Stimulated activated CD8-positive, alpha-beta memory T cell treated with anti-CD3 and anti-CD28 coated beads, Interleukin-4, amount 100 ng/mL, for 48 hours (primary cell): ENCODE data around the gene MYH4.

ENCODE experiments used
- DNase-seq: peaks from one replicate; pipeline ENCODE4 v3.0.0-alpha.2; 2020

MYH4 gene

DNA sequence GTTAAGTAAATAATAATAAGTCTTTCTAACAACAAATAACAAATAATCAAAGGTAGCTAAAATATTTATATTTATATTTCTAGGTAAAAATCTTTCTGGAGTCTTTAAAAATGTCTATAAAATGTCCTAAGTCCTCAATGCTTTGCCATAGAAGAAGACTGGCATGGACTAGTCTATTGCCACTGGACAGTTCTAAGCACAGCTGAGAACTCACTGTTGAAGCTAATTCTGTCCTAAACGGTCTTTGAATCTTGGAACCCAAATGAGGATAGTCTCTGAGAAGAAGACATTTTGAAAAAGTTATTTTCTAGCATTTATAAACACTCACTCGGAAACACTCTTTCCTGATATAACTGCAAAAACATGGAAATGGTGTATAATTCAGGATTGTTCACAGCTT is 48.1 kb downstream of the MYH4 start:
- no peak for DNase-seq

DNA sequence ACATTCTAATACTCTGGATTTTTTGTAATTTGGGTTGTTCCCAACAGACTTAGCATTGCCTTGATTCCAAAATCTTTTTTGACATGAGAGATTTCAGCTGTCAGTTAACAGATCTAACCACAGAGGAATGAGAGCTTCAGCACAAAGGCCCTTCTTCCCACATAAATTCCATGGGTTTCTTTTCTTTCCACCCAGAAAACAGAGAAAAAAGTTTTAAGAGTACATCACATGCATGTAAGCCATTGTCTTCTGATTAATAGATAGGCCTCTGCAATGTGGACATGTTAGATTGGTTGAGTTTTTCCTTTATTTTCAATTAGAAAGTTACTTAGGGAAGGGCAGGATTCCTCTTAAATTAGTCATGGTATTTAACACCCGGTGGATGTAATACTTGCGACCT is 48.5 kb downstream of the MYH4 start:
- DNase-seq: no peak

DNA sequence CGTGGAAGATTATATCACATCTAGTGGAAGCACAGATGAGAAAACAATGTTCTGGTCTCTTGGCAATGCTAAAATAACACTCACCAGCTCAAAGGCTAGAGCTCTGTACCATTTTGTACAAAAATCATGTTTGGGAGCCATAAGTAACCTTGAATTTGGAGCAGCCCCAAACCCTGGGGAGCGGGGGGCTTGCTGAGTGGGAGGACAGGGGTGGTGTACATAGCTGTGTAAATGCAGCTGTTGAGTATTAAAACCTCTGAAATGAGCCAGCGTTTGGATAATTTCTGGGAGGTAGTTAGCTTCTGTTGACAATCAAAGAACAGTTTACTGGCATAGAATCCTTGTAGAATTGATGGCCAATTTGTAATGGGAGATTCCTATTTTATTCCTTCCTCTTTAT is 51.9 kb downstream of the MYH4 start:
- no peak for DNase-seq

DNA sequence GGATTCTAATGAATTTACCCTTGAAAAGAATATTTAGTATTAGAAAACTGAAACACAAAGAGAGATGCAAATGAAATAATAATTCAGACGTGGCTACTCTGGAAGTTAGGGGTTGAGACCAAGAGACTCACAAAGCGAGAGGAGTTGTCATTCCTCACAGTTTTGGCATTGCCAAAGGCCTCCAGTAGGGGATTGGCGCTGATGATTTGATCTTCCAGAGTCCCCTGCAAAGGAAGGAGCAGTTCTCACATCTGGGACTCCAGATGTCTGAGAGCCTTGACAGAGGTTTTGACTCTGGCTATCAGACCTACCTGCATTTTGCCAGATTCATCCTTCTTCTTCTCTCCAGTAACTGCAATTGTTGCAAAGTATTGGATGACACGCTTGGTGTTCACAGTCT is 54.2 kb downstream of the MYH4 start:
- DNase-seq: no peak

DNA sequence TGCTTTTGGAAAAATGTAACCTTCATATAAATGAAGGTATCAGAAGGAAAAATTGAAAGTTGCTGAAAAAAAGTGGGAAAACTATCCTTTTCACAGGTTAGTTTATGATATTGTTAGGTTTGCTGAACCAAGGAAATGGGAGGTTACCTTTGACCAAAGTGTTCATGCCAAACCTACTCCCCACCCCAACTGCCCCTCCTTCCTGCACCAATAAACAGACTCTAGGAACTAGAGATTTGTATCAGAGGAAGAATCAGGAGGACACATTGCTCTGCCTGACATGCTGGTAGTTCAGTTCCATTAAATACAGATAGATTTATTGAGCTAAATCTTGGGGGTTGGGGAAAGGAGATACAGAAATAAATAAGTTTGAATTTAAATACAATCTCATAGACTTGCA is 65.8 kb downstream of the MYH4 start:
- DNase-seq: no peak

DNA sequence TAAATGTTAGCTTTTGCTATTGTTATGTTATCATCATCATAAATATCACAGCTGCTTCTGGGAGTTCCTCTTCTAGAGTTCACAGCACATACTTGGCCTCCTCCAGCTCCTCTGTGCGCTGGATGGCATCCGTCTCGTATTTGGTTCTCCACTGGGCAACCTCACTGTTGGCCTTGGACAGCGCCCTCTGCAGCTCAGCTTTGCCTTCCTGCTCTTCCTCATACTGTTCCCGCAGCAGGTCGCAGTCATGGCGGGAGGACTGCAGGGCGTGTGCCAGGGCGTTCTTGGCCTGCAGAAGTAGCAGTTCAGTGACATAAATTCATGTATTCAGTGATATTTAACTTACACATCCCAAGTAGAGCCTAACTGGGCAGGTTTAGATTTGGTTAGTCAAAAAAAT is 71.0 kb downstream of the MYH4 start:
- DNase-seq: no peak

DNA sequence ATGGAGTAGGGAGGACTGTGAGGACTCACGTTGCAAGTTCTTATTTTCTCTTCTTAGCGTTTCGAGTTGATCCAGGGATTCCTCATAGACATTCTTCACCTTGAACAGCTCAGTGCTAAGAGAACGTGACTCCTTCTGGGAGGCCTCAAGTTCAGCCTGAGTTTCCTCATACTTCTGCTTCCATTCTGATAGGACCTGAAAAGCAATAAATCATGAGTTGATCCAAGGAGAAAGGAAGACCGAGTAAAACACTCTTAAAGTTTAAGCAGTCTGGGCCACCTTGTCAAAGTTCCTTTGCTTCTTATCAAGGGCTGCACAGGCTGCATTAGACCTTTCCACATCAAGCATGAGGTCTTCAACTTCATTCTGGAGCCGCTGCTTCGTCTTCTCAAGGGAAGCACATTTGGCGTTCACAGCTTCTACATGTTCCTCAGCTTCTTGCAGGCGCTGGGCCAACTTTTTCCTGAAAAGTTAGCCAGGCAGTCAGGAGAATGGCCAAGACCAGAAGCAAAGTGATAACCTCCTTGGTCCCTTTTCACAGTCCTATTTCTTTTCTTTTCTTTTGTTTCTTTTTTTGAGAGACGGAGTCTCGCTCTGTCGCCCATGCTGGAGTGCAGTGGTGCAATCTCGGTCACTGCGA is 72.7 kb downstream of the MYH4 start:
- DNase-seq: no peak

DNA sequence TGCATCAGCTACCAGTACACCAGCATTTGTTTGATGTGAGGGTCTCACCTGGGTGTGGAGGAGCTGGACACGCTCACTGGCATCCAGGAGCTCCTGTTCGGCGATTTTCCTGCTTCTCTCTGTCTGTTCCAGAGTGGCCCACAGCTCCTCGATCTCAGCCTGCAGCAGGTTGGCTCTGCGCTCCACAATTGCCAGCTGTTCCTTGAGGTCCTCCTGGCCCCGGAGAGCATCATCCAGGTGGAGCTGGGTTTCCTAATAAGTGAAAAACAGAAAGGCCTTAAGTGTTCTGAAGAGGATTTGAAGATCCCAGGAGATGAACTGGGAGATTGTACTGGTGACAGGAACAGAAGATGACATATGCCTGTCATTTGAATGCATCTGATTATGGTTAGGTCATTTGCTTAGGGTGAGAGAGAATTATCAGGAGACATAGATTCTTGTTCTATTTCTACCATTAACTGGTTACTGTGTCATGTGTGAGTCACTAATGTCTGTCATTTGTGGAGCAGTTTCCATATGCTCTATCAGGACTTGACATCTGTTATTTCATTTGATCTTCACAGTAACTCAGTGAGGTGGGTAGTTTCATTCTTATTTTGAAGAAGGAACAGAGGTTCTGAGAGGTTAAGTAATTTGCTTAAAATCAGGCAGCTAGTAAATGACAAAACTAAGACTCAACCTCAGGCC is 75.0 kb downstream of the MYH4 start:
- DNase-seq: no peak
